Duodenal mucosa (tissue), 2 donors: Measurements from ENCODE around the gene JAM2.

Experiments used
- H3K27ac ChIP-seq: one replicate; pipeline ENCODE4 v1.7.0; 2013; ENCODE audit warnings: low read depth, low read length
- H3K27me3 ChIP-seq, 2 donors: one replicate each; pipeline ENCODE4 v1.7.0; 2013; ENCODE audit warnings: low read length in 2 of 2, control low read depth in 1 of 2; ENCODE audit not compliant: insufficient read depth in 2 of 2, control insufficient read depth in 1 of 2
- H3K36me3 ChIP-seq, 2 donors: one replicate each; pipeline ENCODE4 v1.7.0; 2013; ENCODE audit warnings: low read length in 2 of 2, control low read depth in 1 of 2; ENCODE audit not compliant: insufficient read depth in 2 of 2, control insufficient read depth in 1 of 2
- H3K4me1 ChIP-seq, 2 donors: one replicate each; pipeline ENCODE4 v1.7.0; 2013; ENCODE audit warnings: low read length in 2 of 2, control low read depth in 1 of 2; ENCODE audit not compliant: insufficient read depth in 2 of 2, control insufficient read depth in 1 of 2
- H3K4me3 ChIP-seq, 2 donors: one replicate each; pipeline ENCODE4 v1.7.0; 2013; ENCODE audit warnings: low read length in 2 of 2, low read depth in 1 of 2
- H3K9ac ChIP-seq, 2 donors: one replicate each; pipeline ENCODE4 v1.7.0; 2013; ENCODE audit warnings: low read length in 2 of 2, low read depth in 1 of 2
- H3K9me3 ChIP-seq, 2 donors: one replicate each; pipeline ENCODE4 v1.7.0; 2013; ENCODE audit warnings: low read length in 2 of 2, control low read depth in 1 of 2; ENCODE audit not compliant: control insufficient read depth in 1 of 2

The JAM2 gene, protein sequence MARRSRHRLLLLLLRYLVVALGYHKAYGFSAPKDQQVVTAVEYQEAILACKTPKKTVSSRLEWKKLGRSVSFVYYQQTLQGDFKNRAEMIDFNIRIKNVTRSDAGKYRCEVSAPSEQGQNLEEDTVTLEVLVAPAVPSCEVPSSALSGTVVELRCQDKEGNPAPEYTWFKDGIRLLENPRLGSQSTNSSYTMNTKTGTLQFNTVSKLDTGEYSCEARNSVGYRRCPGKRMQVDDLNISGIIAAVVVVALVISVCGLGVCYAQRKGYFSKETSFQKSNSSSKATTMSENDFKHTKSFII

DNA sequence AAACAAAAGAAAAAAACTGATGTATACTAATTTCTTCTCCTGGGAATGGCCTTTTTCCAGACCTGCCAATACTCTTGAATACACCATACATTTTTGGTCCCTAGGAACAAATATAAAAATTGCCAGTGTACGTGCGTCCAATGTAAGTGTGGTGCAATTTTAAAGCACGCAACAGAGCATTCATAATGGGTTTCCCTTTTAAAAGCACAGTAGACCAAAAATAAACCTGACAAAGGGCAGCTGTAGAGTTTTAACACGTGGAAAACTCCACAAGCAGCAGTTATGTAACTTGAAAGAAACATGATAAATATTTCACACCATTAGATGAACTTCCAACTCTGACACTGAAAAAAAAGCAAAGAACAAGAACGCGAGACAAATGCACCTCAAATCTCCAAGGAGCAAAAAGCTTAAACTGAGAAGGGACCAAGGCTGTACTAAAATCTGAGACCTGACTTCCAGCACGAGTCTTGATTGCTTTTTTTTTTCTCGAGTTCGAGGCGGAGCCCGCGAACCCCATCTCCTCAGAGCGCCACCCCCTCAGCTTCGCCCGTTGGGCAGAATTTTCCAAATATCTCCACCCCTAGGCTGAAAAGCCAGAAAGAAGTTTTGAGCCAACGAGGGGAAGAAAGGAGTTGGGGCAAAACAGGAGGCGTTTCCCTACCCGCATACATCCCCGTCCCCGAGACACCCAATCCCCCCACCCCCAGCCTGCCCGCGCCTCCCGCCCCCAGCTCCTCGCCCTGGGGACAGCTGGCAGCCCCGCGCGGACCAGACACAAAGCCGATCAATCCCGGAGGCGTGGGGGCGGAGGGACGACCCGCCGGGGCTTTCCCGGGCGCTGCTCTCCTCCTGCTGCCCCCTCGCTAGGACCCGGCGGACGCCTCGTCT is at the start of gene JAM2:
Gene JAM2, plus strand, starts transcription at position 599 of the 891 bp plus-strand sequence. CDS start 564 bp downstream, outside the sequence.
- Histone ChIP-seq H3K4me1 (peaks cover 0 to 6% of the 10 kb centered on the region in 2 donors), H3K36me3 (no peaks in the 10 kb centered on the region), H3K27ac (peak within 1 kb of the TSS; percentile 32), H3K9me3 (no peaks in the 10 kb centered on the region), H3K9ac (peak within 1 kb of the TSS in 1 of 2 donors; percentile 25), H3K27me3 (peaks cover 16 to 25% of the 10 kb centered on the region in 2 donors), H3K4me3 (peak within 1 kb of the TSS; percentile 58 to 66)

DNA sequence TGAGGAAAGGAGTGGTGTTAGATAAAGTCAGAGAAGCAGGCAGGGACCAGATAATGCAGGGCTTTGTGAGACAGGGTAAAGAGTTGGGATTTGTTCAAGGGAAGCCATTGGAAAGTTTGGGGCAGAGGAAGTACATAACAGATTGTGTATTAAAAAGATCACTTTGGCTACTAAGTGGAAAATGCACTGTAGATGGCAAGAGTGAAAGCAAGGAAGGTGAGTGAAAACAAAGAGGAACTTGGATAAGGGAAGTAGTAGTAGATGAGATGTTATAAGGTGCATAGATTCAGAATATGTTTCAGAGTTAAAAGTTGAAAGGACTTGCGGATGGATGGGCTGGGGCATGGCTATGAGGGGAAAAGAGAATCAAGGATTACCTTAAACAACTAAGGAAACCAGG is 49.2 kb upstream of the JAM2 start:
- no peaks in the 10 kb centered on the region for H3K9me3 ChIP-seq
- peaks cover 32 to 64% of the 10 kb centered on the region in 2 donors for H3K36me3 ChIP-seq
- H3K4me3 ChIP-seq = no peak overlapping the region
- H3K9ac ChIP-seq = no peak overlapping the region
- no peaks in the 10 kb centered on the region for H3K27me3 ChIP-seq
- H3K27ac ChIP-seq = no peak overlapping the region
- H3K4me1 ChIP-seq = no peaks in the 10 kb centered on the region

DNA sequence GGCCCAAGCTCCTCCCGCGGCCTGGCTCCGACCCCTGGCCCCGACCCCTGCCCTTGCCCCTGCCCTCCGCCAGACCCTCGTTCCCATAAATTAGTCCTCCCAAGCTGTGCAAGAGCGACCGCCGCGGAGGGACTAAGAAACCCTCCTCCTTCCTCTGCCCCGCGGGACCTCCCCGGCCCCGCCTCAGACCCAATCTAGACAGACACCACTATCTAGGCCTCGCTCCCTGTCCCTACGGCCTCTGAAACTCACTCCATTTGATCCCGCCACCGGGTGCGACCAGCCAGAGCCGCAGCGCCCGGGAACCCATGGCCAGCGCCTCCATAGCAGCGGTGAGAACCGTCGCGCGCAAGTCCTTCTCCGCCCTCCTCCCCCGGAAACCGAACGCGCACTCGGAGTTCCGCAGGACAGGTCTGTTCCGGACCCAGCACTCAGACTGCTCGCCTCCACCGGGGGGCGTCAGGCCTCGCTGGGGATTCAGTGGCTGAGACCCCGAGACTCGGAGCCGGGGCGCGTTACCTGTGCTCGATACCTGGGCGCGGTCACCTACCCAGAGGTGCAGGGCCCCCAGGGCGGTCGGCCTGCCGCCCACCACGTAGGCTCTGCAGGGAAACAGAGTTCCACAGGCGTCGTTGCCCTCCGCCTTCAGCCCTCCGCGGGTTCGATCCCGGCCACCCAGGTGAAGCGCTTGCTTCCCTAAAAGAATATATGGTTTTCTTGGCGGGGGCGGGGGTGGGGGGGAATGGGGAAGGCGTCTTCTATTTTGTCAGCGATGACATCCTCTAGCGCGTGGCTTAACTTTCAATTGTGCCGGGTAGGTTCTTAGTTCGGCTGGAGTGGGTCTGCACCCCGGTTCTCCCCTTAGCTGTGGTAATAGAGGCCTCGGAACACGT is 31.7 kb upstream of the JAM2 start, which contains the start of gene MRPL39:
Gene MRPL39, minus strand, starts transcription at position 331 of the 893 bp plus-strand sequence. Its CDS starts 6 bp downstream, at position 325.
- no peaks in the 10 kb centered on the region for H3K9me3 ChIP-seq
- H3K9ac ChIP-seq = peak within 1 kb of the TSS; percentile 83 to 85
- H3K27me3 ChIP-seq = no peaks in the 10 kb centered on the region
- H3K27ac ChIP-seq = peak within 1 kb of the TSS; percentile 76
- peak within 1 kb of the TSS; percentile 82 to 96 for H3K4me3 ChIP-seq
- peaks cover 15 to 16% of the 10 kb centered on the region in 2 donors for H3K36me3 ChIP-seq
- H3K4me1 ChIP-seq = peaks cover 11 to 22% of the 10 kb centered on the region in 2 donors

DNA sequence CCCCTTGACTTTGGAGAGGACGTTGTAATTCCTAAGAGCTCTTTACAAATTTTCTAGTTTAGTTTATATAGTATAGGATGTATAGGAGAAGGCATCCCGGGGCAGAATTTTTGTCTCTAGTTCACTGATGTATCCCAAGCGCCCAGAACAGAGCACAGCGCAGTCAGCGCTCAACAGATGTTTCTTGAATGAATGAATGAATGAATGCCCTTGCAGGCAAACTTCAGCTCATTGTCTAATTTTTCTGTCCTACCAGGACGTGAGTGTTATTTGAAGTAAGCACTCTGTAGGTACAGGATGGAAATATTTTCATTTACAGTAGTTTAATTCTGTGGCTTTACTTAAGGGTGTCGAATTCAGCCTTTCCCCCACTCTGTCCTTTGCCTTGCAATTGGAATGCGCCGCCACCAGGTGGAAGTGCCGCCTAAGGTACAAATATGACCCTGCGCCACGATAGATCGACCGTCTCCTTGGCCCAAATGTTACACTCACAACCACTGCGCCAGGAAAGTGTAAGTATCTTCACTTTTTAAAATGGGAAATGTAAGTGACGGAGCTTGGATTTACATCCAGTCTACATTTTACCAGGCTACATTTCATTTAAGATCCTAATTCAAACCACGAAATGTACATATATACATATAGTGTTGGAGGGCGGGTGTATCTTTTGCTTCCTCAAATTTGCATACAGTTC is 30.9 kb upstream of the JAM2 start:
- H3K27ac ChIP-seq = no peak overlapping the region

DNA sequence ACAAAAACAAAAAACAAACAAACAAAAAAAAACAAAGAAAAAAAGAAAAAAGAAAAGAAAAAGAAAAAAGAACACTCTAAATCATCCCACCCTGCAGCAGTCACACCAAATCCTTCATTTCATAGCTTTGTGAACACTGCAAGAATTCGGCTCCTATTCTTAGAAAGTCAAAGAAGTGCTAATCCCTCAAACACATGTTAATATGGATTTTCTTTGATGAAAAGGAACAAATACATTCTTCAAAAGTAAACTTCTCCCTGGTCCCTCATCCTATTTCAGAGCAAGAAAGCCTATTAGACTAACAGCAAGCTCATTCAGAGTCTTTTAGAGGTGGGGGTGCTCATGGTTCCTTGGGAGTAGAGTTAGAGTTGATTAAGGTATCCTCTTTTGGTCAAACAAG is 24.6 kb upstream of the JAM2 start:
- H3K27ac ChIP-seq = no peak overlapping the region
- no peak overlapping the region for H3K4me3 ChIP-seq
- H3K4me1 ChIP-seq = no peaks in the 10 kb centered on the region
- no peaks in the 10 kb centered on the region for H3K27me3 ChIP-seq
- H3K36me3 ChIP-seq = no peaks in the 10 kb centered on the region
- H3K9ac ChIP-seq = no peak overlapping the region
- H3K9me3 ChIP-seq = no peaks in the 10 kb centered on the region

More for the DNA sequence above, 30.9 kb upstream of the JAM2 start:
- Histone ChIP-seq H3K27me3 (no peaks in the 10 kb centered on the region), H3K9ac (peak overlapping the region; percentile 52 to 83), H3K4me1 (peaks cover 11 to 22% of the 10 kb centered on the region in 2 donors), H3K36me3 (peaks cover 8 to 10% of the 10 kb centered on the region in 2 donors), H3K9me3 (no peaks in the 10 kb centered on the region), H3K4me3 (peak overlapping the region; percentile 82 to 96)

DNA sequence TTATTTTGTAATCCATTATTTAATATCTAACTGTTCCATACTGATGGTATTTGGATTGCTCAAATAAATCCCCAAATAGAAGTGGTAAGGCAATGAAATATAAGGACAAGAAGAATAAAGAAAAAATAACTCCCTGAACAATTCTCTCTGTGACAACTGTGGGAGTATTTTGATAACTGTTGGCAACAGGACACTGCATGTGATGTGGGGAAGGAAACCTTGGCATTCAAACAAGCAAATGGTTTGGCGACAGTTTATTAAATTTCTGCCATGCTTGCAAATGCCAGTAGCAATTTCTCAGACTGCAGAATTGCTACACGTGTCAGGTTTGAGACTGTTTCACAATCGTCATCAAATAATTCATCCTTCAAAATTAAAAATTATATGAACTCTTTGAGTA is 23.2 kb upstream of the JAM2 start:
- Histone ChIP-seq H3K4me1 (no peaks in the 10 kb centered on the region), H3K9me3 (no peaks in the 10 kb centered on the region), H3K9ac (no peak overlapping the region), H3K27me3 (no peaks in the 10 kb centered on the region), H3K27ac (no peak overlapping the region), H3K36me3 (no peaks in the 10 kb centered on the region), H3K4me3 (no peak overlapping the region)

DNA sequence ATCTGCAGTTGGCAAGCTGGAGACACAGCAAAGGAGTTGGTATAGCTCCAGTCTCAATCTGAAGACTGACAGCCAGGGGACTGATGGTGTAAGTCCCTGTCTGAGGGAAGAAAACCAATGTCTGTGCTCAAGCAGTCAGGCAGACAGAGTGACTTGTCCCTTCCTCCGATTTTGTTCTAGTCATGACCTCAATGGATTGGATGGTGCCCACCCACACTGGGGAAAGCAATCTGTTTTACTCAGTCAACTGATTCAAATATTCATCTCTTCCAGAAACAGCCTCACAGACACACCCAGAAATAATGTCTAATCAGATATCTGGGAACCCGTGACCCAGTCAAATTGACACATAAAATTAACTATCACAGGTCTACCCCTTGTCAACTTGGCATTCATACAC is 19.9 kb upstream of the JAM2 start:
- H3K36me3 ChIP-seq = no peaks in the 10 kb centered on the region
- H3K27ac ChIP-seq = no peak overlapping the region
- H3K4me3 ChIP-seq = no peak overlapping the region
- H3K9me3 ChIP-seq = no peaks in the 10 kb centered on the region
- H3K4me1 ChIP-seq = no peaks in the 10 kb centered on the region
- H3K9ac ChIP-seq = no peak overlapping the region
- no peaks in the 10 kb centered on the region for H3K27me3 ChIP-seq

DNA sequence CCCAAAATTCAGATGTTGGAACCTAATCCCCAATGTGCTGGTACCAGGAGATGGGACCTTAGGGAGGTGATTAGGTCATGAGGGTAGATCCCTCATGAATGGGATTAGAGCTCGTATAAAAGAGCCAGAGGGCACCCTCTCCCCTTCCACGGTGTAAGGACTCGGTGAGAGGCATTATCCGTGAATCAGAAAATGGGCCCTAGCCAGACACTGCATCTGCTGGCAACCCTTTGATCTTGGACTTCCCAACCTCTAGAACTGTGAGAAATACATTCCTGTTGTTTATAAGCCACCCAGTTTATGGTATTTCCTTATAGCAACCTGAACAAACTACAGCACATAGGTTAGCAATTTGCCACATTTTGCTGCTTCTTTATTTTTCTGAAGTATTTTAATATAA is 14.5 kb upstream of the JAM2 start:
- H3K27ac ChIP-seq = no peak overlapping the region
- H3K4me1 ChIP-seq = no peaks in the 10 kb centered on the region
- no peak overlapping the region for H3K4me3 ChIP-seq
- H3K36me3 ChIP-seq = no peaks in the 10 kb centered on the region
- no peak overlapping the region for H3K9ac ChIP-seq
- H3K27me3 ChIP-seq = no peaks in the 10 kb centered on the region
- H3K9me3 ChIP-seq = no peaks in the 10 kb centered on the region

DNA sequence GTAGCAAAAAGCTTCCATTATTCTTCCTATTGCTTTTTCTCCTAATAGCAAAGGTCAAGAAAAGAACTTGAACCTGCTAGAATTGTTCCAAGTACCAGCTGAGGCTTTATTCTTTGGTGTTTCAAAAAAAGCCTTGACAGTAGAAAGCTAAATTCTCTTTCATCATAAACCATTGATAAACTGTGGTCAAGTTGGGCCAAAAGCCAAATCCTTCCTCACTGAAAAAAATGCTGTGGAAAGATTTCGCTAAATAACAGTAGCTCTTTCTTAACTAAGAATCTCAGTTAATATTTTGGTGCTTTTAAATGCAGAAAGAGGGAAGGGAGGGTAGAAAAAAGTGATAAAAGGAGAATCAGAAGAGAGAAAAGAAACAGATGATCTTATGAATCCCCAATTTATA is 14.0 kb upstream of the JAM2 start:
- Histone ChIP-seq H3K4me1 (no peaks in the 10 kb centered on the region), H3K27ac (no peak overlapping the region), H3K4me3 (no peak overlapping the region)

More for the DNA sequence above, 14.0 kb upstream of the JAM2 start:
- Histone ChIP-seq H3K36me3 (no peaks in the 10 kb centered on the region), H3K27me3 (no peaks in the 10 kb centered on the region), H3K9me3 (no peaks in the 10 kb centered on the region), H3K9ac (no peak overlapping the region)
